NCI-H2107 treated with DMSO at 0.1 percent for 48 hours (cell line): ENCODE measurements around the gene FDX1.

Experiments used
- DNase-seq: peaks from one replicate; lab custom pipeline; 2025; ENCODE audit not compliant: unreplicated experiment; lab: John Stamatoyannopoulos, UW

Gene FDX1

DNA sequence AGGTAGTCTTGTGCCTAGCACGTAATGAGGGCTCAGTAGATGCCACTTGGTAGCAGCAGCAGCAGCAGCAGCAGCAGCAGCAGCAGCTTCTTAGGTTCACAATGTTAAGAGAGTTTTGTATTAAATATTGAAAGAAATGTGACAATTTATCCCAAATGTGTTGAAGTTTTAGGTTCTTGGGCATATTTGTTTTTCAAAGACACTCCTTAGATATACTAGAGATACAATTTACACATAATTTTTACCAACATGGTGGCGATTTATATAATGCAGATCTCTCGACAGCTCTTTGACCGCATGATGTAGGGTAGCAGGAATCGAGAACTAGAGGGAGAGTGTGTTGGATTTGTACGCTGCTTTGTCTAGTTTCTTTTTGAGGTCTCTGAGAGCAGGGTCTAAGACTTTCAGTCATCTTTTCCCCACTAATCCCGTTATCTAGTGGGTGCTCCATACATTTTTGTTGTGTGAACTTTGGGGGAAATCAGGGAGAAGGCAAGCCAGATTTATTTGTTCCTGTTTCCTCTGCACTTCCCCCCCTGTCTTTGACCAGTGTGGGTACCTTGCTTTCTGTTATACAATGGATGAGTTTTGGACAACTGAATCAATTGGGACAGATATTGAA lies 1.4 kb downstream of the FDX1 start:
- peak; percentile 49 for DNase-seq

DNA sequence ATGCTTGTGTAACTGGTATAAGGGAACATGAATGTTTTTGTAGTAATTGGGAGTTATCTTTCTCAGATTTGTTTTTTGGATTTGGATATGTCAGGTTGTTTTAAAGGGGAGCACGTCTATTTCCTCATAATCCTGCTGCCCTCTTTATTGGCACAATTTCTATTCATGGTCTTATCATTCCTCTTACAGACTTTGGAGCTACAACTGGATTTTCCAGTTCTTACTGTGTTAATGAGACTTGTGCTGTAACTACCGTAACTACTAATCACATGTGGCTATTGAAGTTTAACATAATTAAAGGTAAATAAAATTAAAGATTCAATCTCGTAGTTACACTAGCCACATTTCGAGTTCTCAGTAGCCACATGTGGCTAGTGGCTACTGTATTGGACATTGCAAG lies 1.9 kb downstream of the FDX1 start:
- DNase-seq, result no peak

DNA sequence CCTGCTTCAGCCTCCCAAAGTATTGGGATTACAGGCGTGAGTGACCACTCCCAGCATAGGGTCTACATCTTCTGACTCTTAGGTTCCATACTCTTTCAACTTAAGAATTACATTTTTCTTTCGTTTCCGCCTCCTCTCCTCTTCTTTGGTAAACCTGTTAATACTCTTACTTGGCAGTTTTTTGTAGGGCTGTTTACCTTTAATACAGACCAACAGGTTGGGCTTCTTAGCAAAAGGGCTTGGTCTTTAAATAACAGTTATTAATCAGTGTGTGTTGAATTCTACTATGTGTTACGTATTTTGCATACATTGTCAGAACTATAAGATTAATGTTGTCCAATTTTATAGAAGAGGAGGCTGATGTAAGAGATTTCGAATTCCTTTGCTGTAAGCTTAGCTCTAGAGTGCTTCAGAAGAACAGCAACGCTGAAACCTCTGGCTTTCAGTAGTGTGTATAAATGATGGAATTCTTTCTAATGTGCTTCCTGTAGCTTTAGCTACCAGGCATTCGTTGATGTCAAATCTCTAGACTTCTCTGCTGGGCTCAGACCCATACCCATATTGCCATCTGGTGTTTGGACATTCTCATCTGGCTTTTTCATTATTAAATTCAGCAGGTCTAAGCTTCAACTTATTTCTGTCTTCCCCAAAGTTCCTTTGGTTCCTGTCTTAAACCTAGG lies 3.1 kb downstream of the FDX1 start:
- no peak for DNase-seq

DNA sequence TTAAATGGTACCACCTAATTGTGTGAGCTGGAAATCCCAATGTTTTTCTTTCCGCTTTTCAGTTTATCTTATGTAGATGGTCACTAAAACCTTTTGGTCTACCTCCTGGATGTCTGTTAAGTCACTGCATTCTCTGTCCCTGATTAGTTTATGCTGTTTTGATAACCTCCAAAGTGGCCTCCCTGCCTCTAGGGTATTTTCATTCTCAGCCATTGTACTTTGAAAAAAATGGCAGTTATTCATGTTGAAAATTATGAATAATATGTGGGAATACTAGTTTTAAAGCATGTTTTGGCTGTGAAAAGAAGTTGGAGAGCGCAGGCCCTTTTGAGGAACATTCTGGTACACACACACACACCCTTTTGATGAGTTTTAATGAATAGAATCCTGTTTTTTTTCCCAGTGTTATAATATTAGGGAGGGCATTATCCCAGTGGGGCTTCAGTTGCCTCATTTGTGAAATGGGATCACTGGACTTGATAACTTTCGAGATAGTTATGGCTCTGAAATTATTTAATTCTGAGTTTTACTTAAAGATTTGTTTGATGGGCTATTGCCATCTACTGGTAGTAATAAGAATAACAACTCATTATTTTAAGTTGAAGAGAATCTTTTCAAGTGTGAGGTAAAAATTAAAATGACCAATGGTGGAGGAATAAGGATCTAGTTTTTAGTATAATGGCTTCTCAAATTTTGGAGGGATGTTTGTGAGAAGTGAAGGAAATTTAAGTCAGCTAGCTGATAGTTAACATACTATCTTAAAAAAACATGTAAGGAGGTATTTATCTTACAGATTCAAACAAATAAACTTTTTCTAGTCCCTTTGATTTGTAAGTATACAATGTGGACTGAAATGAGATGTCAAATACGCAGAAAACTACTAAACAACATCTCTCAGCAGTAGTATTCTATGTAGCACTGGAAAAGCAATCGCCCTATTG lies 3.9 kb downstream of the FDX1 start:
- DNase-seq, result peak; percentile 46

DNA sequence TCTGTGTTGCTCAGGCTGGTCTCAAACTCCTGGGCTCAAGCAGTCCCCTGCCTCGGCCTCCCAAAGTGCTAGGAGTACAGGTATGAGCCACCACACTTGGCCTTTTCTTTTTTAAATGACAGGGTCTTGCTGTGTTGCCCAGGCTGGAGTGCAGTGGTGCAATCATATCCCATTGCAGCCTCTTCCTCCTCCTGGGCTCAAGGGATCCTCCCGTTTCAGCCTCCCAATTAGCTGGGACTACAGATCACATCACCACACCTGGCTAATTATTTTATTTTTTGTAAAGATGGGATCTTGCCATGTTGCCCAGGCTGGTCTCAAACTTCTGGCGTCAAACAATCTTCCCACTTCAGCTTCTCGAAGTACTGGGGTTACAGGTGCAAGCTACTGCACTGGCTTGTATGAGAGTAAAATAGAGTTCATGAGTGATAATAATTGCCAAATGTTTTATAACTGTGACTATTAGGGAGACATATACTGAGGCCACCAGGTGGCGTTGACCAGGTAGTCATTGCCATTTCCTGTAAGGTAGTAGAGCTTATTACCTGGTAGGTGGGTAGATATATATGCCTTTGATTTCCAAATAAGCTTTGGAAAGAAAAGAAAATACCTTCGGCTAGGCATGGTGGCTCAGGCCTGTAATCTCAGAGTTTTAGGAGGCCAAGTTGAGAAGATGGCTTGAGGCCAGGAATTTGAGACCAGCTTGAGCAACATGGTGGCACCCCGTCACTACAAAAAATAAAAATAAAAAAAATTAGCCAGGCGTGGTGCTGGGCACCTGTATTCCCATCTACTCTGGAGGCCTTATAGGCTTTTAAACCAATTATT lies 5.4 kb downstream of the FDX1 start:
- no peak for DNase-seq

DNA sequence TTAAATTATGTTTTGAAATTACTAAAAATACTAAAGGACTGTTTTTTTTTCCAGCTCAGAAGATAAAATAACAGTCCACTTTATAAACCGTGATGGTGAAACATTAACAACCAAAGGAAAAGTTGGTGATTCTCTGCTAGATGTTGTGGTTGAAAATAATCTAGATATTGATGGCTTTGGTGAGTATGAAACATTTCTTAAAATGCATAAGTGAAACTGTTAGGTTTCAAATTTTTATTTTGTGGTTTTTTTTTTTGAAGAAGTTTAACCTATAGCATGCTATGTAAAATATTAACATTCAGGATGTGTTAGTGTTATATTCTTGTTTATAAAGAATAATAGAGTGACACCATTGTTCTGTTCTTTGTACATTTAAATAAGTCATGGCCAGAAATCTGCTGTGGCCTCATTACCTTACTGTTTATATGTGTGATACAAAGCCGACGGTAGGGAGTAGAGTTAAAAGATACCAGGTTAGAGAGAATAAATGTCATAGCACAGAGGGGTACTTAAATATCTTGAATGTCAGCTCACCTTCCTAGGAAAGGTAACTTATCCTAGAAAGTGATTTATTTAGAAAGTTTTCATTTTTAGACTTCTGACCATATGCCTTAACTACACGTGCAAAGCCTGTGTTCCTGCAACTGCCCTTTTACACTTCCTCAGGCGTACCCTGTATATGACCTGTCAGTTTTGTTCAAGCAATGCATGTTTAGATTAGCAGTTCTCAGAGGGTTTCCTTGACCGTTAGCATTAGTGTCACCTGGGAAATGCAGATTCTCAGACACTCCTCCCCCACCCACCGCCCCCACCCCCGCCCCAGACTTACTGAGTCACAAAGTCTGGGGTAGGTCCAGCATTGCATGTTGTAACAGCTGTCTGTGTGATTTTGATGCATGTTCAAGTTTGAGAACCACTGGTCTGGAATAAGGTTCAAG lies 6.3 kb downstream of the FDX1 start:
- no peak for DNase-seq

DNA sequence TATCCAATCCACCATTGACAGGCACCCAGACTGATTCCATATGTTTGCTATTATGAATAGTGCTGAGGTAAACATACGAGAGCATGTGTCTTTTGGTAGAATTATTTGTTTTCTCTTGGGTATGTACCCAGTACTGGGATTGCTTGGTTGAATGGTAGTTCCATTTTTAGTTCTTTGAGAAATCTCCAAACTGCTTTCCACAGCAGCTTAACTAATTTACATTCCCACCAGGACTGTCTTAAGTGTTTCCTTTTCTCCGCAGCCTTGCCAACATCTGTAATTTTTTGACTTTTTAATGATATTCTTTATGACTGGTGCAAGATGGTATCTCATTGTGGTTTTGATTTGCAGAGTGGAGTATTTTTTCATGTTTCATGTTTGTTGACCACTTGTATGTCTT lies 8.3 kb downstream of the FDX1 start:
- no peak for DNase-seq

DNA sequence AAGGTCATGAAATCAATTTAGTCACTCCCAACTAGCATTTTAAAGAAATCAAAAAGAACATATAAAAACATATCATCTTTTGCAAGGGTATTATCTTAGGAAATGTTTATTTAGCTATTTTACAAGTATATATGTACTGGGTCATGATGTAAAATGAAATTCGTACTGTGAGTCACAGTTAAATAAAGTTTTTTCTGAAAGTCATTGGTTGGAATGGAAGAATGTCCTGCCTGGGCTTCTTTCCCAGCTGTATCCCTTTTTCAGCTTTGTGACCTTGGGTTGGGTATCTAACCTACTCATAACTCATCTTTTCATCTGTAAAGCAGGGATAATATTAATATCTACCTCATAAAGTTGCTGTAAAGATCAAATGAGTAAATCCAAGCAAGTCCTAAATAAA lies 15.7 kb downstream of the FDX1 start:
- no peak for DNase-seq

DNA sequence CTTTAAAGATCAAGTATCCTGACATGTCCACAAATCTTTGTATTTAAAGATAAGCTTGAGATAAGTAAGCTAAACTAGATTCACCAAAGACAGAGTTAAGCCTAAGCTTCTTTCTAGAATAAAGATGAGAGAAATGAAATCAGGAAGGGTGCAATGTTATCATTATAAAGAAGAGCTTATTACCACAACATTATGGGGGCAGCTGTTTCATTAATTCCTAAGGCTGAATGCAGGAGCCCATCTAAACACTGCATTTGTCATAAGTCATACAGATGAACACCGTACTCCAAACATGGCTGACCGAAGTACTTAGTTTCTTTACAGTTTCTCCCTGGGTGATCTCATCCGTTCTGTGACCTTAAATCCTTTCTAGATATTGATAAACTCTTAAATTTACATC lies 16.3 kb downstream of the FDX1 start:
- DNase-seq, result no peak

DNA sequence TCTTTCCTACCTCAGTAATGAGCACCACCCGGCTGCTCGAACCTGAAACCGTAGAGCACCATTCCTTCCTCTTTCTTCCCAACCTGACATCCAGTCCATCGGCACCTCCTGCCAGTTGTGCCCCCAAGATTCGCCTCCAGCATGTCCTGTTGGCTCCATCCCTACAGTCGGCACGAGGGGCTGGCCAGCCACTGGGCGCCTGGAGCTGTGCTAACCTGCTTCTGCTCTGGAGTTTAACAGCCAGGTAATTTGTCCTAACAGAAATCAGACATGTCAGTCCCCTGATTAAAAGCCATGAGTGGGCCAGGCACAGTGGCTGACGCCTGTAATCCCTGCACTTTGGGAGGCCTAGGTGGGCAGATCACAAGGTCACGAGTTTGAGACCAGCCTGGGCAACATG lies 16.8 kb downstream of the FDX1 start:
- no peak for DNase-seq

DNA sequence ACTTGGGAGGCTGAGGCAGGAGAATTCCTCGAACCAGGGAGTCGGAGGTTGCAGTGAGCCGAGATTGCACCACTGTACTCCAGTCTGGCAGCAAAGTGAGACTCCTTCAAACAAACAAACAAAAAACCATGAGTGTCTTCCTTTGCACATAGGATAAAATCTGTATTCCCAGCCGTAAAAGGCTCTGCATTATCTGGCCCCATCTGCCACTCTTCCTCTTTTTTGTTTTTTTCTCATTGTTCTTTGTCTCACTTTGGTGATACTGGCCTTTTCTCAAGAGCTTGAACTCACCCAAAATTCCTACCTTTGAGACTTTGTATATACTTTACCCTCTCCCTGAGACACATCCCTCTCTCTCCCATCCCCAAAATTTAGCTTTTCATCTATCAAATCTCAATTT lies 17.6 kb downstream of the FDX1 start:
- DNase-seq, result no peak

DNA sequence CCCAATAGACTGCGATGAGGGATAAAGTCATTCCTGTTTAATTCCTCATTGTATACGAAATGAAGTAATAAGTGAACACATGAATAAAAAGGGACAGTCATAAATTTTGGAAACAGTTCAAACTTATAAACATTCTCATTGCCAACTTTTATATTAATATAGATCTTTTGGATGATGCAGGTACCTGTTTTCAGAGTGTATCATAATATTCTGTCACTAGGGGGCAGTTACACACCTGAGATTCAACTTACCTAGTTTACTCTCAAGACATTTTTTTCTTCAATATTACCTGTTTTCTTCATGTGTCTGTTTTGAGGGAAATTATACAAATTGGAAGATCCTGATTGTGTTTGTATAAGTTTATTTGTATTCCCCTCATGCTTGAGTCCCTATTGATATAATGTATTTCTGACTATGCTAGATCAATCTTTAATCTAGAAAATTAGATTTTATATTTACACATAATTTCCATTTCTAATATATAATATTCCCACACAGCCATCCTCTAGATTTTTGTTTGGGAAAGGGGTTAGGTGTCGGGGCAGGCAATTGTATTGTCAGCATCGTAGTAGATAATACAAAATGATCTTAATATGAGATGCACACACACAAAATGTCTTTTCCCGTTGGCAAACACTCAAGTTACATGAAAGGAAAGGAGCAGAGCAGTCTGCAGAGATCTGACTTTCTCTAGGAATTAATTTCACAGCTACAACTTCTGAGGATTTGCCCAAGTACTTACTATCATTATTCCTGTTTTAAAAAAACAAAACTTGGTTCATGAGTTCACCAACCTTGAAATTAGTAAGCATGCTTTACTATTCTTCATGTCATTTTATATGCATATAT lies 18.4 kb downstream of the FDX1 start:
- DNase-seq, result peak; percentile 16

DNA sequence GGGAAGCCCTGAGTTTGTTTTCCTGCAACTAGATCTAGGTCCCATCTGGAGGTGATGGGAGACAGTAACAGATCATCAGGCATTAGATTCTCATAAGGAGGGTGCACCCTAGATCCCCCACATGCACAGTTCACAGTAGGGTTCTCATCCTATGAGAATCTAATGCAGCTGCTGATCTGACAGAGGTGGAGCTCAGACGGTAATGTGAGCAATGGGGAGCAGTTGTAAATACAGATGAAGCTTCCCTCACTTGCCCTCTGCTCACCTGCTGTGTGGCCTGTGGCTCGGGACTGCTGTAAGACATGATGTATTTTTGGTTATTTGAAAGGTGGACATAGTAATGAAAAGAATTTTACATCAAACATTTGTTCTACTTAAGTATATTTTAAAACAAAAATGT lies 20.5 kb downstream of the FDX1 start:
- no peak for DNase-seq

DNA sequence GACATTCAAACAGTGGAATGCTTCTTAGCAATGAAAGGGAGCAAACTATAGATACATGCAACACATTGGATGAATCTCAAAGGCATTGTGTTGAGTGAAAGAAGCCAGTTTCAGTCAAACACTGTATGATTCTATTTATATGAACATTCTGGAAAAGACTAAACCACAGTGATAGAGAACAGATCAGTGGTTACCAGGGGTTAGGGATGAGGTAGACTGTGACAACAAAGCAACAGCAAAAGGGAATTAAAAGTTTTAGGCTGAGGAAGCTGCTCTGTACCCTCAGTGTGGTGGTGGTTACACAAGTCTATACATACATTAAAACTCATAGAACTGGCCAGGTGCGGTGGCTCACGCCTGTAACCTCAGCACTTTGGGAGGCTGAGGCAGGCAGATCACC lies 23.0 kb downstream of the FDX1 start:
- no peak for DNase-seq

DNA sequence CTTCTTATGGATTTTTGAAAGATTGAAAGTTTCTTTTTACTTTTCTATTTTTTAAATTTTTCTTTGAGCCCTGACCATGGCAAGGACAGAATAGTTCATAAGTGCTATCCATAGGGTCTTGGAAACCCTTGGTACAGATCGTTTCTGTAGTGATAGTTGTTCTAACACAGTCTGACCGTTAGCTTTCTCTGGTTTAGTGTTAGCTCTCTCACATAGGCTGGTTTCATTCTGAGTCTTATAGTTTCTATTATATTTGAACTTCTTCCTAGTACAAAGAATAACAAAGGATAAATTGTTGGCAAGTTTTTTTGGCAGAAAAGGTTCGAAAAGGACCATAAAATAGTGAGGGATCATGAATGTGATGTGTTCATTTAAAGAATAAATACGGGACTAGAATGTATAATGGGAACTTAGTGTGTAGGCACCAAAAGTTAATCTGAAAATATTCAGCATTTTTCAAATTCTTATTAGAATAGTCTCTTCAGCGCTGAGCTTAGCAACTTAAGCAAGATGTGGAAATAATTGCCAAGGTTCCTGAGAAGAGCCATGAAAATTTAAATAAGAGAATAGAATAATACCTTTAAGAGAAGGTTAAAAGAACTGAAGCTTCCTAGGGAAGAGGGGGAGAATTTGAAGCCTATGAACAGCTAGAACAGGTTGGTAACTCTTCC lies 24.1 kb downstream of the FDX1 start:
- no peak for DNase-seq

DNA sequence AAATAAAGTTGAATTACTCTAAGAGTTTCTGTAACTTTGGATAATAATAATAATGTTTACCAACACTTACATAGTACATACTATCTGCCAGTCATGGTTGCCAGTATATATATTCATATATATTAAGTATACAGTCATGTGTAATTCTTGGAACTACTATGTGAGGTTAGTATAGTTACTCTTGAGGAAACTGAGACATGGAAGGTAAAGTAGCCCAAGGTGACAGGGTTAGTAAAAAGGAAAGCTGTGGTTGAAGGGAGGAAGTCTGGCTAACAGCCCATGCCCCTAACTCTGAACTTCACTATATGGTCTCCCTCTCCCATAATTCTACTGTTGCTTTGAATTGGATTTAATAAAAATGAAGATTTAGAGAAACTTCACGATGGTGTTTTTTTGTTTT lies 24.9 kb downstream of the FDX1 start:
- DNase-seq, result no peak

DNA sequence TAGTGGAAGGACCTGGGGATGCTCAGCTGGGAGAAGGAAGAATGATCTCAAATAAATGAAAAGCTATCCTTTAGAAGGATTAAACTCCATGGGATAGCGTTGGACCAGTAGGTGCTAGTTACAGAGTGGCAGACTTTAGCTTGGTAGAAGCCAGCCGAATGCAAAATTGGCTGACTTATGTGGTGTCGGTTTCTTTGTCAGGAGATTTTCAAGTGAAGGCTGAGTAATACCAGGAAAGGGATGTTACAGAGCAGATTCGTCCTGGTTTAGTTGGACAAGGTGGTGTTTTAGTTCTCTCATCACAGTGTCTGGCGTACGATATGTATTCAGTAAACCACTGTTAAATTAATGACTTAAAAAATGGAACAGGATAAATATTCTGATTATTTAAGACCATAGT lies 26.0 kb downstream of the FDX1 start:
- no peak for DNase-seq

DNA sequence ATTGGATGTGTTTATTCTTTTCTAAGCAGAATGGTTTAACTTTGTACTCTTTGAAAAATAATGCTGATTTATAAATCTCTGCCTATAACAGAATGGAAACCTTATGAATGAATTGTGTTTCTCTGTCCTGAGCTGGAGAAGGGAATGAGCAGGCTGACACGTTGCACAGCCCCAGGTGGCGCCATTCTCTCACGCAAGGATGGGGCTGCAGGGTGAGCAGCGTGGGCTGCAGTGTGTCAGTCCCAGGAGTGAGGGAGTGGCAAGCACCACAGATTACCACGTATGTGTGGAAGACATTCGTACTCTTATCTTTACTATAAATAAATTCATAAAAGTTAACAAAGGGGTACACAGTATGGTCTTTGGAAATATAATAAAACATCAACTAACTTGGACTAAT lies 33.4 kb downstream of the FDX1 start:
- DNase-seq, result peak; percentile 9

DNA sequence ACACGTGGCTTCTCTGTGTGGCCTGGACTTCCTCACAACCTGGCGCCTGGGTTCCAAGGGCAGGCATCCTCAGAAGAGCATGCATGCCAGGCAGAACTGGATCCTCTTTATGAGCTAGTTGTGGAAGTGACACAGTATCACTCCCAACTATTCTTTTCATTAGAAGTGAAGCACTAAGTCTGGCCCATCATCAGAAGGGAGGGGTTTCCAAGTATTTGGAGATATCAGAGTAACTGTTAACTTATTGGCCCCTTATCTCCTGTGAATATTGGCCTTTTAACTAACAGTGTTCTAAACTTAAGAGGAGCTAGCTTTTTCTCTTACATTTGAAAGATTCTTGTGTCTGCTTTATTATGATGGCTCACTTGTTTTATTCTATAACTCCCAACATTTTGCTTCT lies 35.5 kb downstream of the FDX1 start:
- DNase-seq, result no peak
